GM18867 (cell line): ENCODE data around the gene PPP2R2C.

Experiments
- ATAC-seq: cut with Tn5 transposase; IDR thresholded peaks from one replicate; pipeline ENCODE4 v1.9.1; 2021; ENCODE audit warnings: mild to moderate bottlenecking, moderate library complexity; ENCODE audit not compliant: unreplicated experiment

PPP2R2C gene

DNA sequence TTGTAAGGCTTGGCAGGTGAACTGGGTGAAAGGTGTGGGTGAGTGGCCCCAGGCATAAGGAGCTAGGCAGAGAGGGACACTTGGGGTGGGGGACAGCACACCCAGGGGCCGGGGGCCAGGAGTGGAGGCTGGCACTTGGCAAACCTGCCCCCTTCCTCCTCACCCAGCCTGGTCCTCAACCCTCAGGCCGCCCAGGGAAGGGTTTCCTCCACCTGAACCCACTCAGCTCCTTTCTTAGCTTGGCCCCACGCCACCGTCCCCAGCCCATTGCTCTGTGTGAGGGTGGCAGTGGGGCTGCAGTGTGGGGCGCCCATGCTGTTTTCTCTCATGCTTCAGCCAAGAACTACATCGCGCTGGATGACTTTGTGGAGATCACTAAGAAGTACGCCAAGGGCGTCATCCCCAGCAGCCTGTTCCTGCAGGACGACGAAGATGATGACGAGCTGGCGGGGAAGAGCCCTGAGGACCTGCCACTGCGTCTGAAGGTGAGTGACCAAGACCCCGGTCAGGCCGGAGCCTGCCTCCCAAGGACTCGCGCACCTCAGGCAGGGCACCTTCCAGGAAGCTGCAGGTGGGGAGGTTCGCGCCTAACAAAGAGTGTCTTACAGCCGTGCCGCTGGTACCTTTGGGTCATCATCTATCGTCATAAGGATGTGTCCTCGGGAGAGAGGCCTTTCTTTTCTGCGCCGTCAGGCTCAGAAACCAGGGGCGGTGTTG lies 177.6 kb downstream of the PPP2R2C start:
- no peak for ATAC-seq

DNA sequence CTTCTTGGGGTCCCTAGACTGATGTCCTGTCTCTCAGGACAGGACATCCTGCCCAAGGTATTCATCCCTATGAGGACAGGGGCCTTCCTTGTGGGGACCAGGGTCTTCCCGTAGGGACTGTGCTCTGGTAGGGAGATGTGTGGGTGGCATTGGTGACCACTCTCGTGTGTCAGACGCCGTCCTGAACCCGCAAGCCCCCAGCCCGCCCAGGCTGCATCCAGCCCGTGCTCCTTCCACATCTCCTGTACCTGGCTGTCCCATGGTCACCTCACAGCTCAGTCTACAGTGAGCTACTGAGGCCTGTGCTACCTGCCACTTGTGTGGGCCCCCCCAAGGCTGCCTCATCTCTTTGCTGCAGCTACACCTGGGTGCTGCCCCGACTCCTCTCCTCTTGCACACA lies 178.8 kb downstream of the PPP2R2C start:
- no peak for ATAC-seq

DNA sequence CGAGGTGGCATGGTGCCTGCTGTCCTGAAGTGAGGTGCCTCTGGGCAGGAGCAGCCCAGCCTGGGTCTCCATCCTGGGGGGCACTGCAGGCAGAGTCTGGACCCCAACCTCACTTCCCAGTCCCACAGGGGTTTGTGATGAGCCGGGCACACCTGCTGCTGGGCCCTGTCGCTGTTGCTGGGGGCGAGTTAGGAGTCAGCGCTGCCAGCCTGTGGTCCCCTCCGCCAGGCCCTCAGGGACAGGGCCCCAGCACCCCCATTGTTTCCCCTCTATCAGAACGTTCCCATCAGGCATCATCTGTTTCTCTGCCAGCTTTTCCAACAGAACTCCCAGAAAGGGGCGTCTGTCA lies 179.3 kb downstream of the PPP2R2C start:
- ATAC-seq = no peak

DNA sequence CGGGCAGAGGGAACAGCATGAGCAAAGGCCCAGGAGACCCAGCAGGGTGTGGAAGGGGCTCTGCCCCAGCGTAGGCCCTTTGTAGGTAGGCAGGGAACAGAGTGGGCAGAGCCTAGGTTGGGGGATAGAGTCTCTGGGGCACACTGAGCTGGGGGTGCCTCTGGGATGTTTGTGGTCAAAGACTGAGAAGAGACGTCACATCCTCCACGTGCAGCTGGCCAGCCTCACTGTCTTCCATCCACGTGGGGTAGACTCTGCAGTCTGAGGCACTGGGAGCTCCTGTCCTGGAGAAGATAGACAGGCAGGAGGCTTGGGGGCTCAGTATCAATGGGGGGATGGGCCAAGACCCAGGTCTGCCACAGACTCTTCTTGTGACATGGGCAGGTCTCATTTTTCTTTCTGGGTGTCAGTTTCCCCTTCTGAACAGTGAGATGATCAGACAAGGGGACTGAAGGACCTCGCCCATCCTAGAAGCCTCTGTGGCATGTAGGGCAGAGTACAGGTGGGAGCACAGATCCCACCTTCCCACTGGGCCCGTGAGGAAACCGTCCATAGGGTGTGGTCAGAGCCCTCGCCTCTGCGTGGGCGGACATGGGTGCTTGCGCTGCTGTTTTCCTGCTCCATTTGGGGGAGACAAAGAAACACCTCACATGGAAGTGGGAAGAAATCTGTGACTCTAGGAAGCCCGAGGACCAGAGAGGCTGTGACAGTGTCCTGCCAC lies 179.9 kb downstream of the PPP2R2C start:
- no peak for ATAC-seq

DNA sequence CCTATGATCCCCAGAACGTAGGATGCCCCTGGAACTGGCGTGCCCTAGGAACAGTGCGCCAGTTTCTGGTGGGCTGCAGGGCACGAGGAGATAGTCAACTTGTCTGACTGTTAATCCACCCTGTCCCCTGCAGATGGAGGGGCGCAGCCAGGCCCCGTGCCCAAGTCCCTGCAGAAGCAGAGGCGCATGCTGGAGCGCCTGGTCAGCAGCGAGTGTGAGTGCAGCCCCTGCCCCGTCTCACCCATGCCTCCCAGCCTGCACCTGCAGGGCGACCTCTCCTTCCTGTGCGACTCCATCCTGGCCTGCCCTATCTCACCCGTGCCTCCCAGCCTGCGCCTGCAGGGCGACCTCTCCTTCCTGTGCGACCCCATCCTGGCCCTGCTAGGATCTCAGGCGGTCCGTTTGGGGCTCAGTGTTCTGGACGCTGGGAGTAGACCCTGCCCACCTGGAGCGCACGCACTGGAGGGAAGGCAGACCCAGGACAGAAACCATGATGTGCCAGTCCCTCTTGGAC lies 180.6 kb downstream of the PPP2R2C start:
- no peak for ATAC-seq

DNA sequence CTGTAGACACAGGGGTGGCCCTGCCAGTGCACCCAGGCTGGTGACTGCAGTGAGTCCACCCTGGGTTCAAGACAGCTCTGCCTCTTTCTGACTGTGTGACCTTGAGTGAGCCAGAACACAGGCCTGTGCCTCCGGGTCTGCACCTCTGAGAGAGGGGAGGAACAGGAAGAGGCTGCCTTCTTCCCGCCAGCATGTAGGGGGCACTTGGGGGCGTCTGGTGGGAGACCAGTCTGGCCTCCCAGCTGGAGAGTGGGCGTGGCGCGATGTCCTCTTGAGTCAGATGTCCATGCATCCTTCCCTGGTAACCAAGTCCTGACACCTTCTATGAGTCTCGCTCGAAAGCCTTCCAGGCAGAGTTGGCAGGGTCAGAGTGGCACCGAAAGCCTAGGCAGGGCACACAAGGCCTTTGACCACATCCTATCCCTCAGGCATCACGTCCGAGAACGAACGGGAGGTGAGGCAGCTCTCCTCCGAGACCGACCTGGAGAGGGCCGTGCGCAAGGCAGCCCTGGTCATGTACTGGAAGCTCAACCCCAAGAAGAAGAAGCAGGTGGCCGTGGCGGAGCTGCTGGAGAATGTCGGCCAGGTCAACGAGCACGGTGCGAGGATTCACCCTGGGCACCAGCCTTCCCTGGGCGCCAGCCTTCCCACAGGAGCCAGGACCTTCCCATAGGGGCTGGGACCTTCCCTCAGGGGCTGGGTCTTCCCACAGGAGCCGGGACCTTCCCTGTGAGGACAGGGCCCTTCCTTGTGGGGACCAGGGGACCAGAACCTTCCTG lies 181.5 kb downstream of the PPP2R2C start:
- no peak for ATAC-seq

DNA sequence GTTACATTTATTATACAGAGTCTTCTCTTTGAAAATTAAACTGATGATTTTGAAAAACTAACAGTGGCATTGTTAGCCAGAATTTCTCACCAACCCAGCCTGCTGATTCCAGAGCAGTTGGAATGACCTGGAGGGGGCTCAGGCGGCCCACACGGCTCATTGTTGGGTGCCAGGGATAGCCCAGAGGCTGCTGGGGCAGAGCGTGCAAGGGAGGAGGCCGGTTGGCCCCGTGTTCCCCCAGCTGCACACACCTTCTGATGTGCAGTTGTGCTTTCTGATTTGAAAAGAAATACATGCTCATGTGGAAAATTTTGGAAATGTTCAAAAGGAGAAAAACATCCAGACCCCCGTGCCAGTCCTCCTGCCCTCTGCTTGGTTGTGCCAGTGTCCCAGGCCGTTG lies 182.2 kb downstream of the PPP2R2C start:
- no peak for ATAC-seq

DNA sequence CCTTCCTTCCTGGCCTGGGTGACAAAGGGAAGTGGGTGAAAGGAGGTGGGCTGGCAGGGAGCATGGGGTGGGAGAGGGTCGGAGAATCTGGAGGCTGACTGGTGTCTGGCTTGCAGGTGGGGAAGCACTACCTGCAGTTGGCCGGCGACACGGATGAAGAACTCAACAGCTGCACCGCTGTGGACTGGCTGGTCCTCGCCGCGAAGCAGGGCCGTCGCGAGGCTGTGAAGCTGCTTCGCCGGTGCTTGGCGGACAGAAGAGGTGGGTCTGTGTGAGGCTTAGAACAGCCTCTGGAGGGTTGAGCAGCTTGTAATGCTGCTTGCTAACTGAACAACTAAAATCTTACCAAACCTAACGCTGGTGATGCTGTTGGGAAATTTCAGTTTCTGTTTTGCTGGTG lies 183.5 kb downstream of the PPP2R2C start:
- ATAC-seq = no peak

DNA sequence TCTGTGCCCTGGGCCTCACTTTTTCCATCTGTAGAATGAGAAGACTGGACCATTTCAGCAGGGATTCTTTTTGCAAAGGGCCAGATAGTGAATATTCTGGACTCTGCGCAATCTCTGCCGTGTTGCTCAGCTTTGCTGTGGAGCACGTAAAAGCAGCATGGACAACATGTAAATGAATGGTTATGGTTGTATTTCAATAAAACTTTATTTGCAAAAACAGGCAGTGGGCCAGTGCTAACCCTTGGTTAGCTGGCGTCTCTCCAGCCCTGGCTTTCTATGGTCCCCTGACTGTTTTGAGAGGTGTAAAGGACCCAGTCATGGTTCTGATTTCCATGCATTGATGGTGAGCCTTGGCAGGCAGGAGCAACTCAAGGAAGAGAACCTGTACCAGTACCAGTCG lies 184.1 kb downstream of the PPP2R2C start:
- no peak for ATAC-seq

DNA sequence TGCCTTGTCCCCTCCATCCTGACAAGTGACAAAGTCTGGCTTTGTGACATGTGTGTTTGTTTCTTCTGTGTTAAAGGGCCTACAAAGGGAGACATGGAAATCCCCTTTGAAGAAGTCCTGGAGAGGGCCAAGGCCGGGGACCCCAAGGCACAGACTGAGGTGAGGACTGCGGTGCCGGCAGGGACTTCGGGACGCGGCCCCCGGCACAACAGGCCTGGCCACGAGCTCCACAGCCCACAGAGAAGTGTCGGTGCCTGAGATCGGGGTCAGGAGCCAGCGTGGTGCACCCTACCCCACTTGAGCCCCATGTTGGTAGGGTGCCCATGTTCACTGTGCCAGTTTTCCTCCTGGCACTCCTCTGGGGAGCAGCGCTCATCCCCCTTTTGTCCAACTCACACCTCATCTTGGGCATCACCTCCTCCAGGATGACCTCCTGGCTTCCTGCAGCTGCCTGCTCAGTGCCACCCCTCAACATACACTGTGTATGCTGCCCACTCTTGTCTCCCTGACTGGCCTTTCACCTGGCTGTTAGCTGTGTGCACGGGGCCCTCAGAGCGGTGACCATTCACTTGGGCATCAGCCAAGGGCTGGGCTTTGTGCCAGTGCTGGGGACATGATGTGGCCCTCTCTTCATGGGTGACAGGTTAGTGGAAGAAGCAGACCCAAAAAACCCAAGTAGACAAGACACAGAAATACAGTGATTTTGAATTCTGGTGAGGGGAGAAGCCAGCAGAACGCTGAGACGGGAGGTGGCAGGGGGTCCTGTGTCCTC lies 185.2 kb downstream of the PPP2R2C start:
- no peak for ATAC-seq

DNA sequence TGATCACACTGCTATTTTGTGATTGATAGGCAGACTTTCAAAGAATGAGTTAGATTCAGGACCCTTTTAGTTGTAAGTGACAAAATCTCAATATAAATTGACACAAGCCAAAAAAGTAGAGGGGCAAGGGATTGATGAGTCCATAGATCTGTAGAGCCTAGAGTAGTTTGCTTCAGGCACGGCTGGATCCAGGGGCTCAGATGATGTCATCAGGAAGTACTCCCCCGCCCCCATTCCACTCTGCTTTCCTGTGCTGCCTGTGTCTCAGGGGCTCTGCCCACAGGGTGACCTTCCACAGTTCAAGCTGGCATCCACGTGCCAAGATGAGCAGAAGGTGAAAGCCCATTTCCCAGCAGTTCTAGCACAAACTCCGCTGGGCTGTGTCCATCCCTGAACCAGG lies 189.1 kb downstream of the PPP2R2C start:
- ATAC-seq = no peak

DNA sequence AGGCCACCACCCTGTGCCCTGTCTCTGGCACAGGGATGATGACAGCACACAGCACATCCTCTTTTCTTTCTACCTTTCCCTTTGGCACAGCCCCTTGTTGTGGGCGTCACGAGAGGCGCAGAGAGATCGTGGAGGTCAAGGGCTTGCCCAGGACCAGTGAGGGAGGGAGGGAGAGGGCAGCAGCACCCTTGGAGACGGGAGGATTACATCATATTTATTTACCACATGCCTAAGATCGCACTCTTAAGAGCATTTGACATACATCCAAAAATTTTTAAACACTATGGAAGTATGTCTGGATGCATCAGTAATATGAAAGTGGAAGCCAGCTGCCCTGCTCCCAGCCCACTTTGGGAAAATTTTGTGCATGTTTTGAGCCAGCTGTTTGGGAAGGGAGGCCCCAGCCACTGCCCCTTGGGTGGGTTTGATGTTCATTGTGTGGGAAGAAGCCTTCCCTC lies 190.1 kb downstream of the PPP2R2C start:
- ATAC-seq = no peak

DNA sequence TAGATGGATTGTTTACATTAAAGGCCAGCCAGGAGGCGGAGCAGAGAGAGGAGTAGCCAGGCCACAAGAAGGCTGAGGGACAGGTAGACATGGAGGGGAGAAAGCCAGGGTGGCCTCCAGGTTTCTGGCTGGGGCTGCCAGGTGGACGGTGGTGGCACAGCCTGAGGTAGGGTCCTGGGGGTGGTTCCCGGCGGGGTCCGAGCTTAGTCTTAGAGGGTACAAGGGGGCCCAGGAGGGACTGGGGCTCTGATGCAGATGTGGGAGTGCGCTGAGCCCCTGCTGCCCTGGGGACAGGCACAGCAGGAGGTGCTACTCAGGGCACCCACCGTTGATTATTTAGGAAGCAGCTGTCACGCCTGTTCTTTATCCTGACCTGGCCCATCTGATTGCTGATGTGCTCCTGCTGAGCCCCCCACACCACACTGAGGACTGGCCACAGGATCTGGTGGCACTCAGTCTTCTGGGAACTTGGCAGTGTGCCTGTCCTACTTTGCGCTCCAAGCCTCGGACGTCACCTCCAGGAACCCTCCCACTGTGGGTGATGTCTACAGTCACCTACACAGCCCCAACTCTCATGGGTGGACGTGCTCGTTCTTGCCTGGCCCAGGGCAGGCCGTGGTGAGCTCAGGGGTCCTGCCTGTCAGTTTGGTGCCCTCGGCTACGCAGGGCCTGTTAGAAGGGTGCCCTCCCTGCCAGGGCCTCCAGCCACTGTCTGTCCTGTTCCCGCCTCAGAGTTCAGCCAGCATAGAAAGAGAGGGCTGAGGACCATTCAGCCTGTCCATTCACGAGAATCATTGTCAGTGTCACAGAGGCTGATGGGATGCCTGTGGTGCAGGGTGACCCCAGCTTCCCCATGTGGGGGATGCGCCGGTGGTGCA lies 190.7 kb downstream of the PPP2R2C start:
- ATAC-seq = no peak

DNA sequence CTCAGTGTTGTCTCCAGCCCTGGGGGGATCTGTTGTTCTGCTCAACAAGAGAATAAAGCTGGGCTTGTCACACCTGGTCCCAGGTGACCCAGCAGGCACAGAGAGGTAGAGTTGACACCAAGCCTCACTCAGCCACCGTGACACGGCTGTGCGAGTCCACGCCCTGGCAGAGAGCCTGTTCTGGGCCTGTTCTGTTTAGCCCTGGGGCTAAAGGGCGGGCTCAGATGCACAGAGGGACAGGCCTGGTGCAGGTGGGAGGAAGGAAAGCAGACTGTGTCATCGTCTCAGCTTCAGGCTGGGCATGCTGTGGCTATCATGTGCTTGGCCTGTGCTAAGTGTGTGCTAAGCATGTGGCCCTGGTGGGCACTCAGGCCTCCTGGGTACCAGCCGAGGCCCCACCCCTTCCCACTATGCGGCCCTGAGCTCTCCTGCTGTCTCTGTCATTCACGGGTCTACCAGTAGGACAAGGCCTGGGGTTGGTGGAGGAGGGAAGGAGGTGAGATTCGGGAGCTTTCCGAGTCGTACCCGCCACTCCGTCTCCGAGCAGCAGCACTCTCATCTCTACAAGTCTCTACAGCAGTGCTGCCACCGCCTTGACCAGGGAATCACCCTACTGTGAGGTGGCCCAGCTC lies 191.9 kb downstream of the PPP2R2C start:
- ATAC-seq = no peak

DNA sequence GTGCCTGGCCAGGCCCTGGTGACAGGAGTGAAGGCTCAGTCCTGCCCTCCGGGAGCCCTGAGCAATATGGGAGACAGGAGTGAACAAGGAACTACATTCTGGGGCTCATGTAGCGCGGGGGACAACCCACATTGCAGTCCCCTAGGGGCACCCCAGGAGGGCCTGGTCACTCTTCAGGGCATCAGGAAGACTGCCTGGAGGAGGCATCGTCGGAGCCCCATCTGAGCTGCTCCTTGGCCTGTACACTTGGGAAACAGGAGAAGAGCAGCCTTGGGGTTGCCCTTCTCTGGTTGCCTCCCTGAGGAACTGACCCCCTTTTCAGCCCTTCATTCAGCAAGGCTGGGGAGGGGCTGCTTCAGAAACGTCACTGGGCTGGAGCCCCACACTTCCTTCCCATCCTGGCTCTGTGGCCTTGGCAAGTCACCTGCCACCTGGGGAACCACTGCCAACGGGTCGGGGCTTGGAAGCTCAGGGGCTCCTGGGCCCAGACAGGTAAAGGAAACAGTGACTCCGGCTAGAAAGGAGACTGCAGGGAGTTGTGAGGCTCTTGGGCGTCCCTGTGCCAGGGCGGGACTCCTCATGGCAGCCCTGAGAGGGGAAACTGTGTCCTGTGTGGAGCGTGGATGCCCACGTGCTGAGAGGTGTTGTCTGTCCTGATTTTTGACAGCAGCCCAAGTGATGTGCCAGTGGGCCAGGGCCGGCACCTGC lies 192.7 kb downstream of the PPP2R2C start:
- no peak for ATAC-seq

DNA sequence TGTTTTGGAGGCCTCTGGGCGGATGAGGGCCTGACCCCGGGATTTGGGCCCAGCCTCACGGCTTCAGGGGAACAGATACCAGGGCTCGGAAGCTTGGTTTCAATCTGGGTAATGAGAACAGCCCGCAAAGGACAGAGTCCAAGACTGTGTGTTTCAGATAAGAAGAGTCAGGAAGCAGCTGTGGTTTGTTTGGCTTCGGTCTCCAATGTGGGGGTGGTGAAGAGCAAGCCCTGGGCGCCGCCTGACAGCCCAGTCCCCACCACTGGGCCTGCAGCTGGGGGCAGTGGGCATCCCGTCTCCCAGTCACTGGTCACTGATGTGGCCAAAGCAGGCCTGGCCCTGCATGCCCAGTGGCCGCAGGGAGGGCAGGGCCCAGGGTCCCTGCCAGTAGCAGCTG lies 193.6 kb downstream of the PPP2R2C start:
- ATAC-seq = peak; percentile 61

DNA sequence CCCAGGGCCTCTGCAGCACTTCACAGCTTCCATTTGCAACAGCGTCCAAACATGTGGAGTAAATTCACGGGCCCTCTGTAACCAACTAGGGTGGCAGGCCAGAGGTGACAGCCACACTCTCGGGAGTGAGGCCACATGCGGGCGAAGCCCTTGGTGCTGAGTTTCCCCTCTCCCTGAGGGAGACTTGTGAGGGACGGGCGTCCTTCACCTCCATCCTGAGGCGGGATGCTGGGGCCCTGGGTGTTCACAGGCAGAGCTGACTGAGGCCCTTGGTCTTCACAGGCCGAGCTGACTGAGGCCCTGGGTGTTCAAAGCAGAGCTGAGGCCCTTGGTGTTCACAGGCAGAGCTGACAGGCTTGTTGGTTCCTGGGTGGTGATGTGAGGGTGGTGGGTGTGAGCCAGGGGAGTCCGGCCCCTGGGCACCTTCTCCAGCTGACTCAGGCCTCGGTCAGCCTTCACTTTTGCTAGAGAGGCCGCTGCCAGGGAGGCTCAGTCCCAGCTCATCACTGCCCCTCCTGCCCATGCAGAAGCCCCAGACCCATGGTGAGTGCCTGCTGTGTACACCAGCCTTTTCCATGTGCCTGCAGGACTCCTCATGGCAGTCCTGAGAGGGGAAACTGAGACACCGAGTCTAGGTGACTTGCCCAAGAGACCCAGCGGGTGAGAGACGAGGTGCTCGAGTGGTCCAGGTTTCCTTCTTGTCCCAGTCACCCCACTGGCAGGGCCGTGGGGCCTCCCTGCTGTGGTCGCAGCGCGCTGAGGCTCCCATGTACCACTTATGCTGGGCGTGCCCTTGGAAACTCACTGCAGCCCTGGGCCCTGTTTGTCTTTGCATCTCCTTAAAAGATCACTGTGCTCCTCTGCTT lies 194.2 kb downstream of the PPP2R2C start:
- no peak for ATAC-seq
